Rectal smooth muscle tissue (tissue), 1 donor: ENCODE results near the gene MAMSTR.

Experiments used
- H3K27ac ChIP-seq: one replicate; pipeline ENCODE4 v1.7.0; 2013; ENCODE audit warnings: low read depth, low read length, inconsistent platforms
- H3K27me3 ChIP-seq: one replicate; pipeline ENCODE4 v1.7.0; 2013; ENCODE audit warnings: low read length; ENCODE audit not compliant: control insufficient read depth, insufficient read depth
- H3K36me3 ChIP-seq: one replicate; pipeline ENCODE4 v1.7.0; 2013; ENCODE audit warnings: low read length; ENCODE audit not compliant: control insufficient read depth, insufficient read depth
- H3K4me1 ChIP-seq: one replicate; pipeline ENCODE4 v1.7.0; 2013; ENCODE audit warnings: low read length; ENCODE audit not compliant: control insufficient read depth, insufficient read depth
- H3K4me3 ChIP-seq: one replicate; pipeline ENCODE4 v1.7.0; 2013; ENCODE audit warnings: low read length
- H3K9ac ChIP-seq: one replicate; pipeline ENCODE4 v1.7.0; 2013; ENCODE audit warnings: low read length

MAMSTR gene

GRCh38 chr19:48740164-48740972, 20.8 kb upstream of the MAMSTR start, which contains the start of gene RASIP1:
RASIP1 (minus strand) TSS chr19:48740610; CDS start chr19:48740282, 328 bp downstream.
- H3K4me3 ChIP-seq: peak within 1 kb of the TSS; percentile 60
- no peaks in the 10 kb centered on the region for H3K36me3 ChIP-seq
- H3K27ac ChIP-seq: peak within 1 kb of the TSS; percentile 8
- no peaks in the 10 kb centered on the region for H3K27me3 ChIP-seq
- H3K4me1 ChIP-seq: no peaks in the 10 kb centered on the region
- no peak within 1 kb of the TSS for H3K9ac ChIP-seq

- H3K27me3 ChIP-seq: no peaks in the 10 kb centered on the region
- H3K4me1 ChIP-seq: no peaks in the 10 kb centered on the region
- peak overlapping the region; percentile 8 for H3K27ac ChIP-seq
- no peak overlapping the region for H3K9ac ChIP-seq
- no peaks in the 10 kb centered on the region for H3K36me3 ChIP-seq
- H3K4me3 ChIP-seq: peak overlapping the region; percentile 60
Measured at GRCh38 chr19:48739404-48740163, 20.1 kb upstream of the MAMSTR start.

GRCh38 chr19:48738557-48739403, 19.3 kb upstream of the MAMSTR start:
- no peaks in the 10 kb centered on the region for H3K36me3 ChIP-seq
- no peak overlapping the region for H3K9ac ChIP-seq
- H3K4me3 ChIP-seq: peak overlapping the region; percentile 60
- no peak overlapping the region for H3K27ac ChIP-seq
- no peaks in the 10 kb centered on the region for H3K4me1 ChIP-seq
- H3K27me3 ChIP-seq: no peaks in the 10 kb centered on the region

GRCh38 chr19:48737360-48737998, 18.0 kb upstream of the MAMSTR start:
- Histone ChIP-seq H3K4me3 (no peak overlapping the region), H3K36me3 (no peaks in the 10 kb centered on the region), H3K27ac (no peak overlapping the region), H3K9ac (no peak overlapping the region), H3K4me1 (no peaks in the 10 kb centered on the region), H3K27me3 (no peaks in the 10 kb centered on the region)

GRCh38 chr19:48735031-48735615, 15.6 kb upstream of the MAMSTR start:
- Histone ChIP-seq H3K4me1 (no peaks in the 10 kb centered on the region), H3K4me3 (no peak overlapping the region), H3K27ac (no peak overlapping the region), H3K9ac (no peak overlapping the region), H3K27me3 (no peaks in the 10 kb centered on the region), H3K36me3 (no peaks in the 10 kb centered on the region)

GRCh38 chr19:48734625-48735024, 15.1 kb upstream of the MAMSTR start:
- Histone ChIP-seq H3K4me1 (no peaks in the 10 kb centered on the region), H3K4me3 (no peak overlapping the region), H3K36me3 (no peaks in the 10 kb centered on the region)

GRCh38 chr19:48731452-48731851, 11.9 kb upstream of the MAMSTR start:
- no peaks in the 10 kb centered on the region for H3K36me3 ChIP-seq
- H3K27me3 ChIP-seq: no peaks in the 10 kb centered on the region
- no peak overlapping the region for H3K4me3 ChIP-seq
- H3K4me1 ChIP-seq: no peaks in the 10 kb centered on the region
- H3K9ac ChIP-seq: no peak overlapping the region
- no peak overlapping the region for H3K27ac ChIP-seq

More at GRCh38 chr19:48734625-48735024, 15.1 kb upstream of the MAMSTR start:
- Histone ChIP-seq H3K27ac (no peak overlapping the region), H3K27me3 (no peaks in the 10 kb centered on the region), H3K9ac (no peak overlapping the region)

- H3K27me3 ChIP-seq: no peaks in the 10 kb centered on the region
- H3K4me3 ChIP-seq: no peak overlapping the region
- H3K36me3 ChIP-seq: no peaks in the 10 kb centered on the region
- no peak overlapping the region for H3K9ac ChIP-seq
- H3K4me1 ChIP-seq: no peaks in the 10 kb centered on the region
- H3K27ac ChIP-seq: no peak overlapping the region
Measured at GRCh38 chr19:48728911-48729664, 9.6 kb upstream of the MAMSTR start.

- Histone ChIP-seq H3K36me3 (no peaks in the 10 kb centered on the region), H3K4me1 (no peaks in the 10 kb centered on the region), H3K27ac (no peak overlapping the region), H3K27me3 (no peaks in the 10 kb centered on the region), H3K9ac (no peak overlapping the region), H3K4me3 (no peak overlapping the region)
Measured at GRCh38 chr19:48726556-48726955, 7.0 kb upstream of the MAMSTR start.

GRCh38 chr19:48724796-48725753, 5.5 kb upstream of the MAMSTR start:
- peaks cover 3% of the 10 kb centered on the region for H3K4me1 ChIP-seq
- no peaks in the 10 kb centered on the region for H3K27me3 ChIP-seq
- peak overlapping the region; percentile 56 for H3K27ac ChIP-seq
- H3K36me3 ChIP-seq: no peaks in the 10 kb centered on the region
- no peak overlapping the region for H3K9ac ChIP-seq
- no peak overlapping the region for H3K4me3 ChIP-seq
